SK-N-SH treated with all-trans-retinoic acid at 6 μM for 48 hours (cell line): Measurements from ENCODE around the gene TMC5.

Experiments
- ATAC-seq: fragments of 200-7000 bp; cut with Tn5 transposase; 3 replicates; pipeline ENCODE4 v1.9.1; 2020; ENCODE audit warnings: mild to moderate bottlenecking, moderate library complexity
- ARNTL ChIP-seq: fragments of 450-650 bp; formaldehyde crosslinking; IDR thresholded peaks from 2 replicates; pipeline ENCODE4 v1.5.0; 2020; ENCODE audit warnings: low read depth, mild to moderate bottlenecking, moderate library complexity, borderline replicate concordance
- BACH2 ChIP-seq: fragments of 250-450 bp; sonication (Bioruptor Pico); IDR thresholded peaks from 2 replicates; pipeline ENCODE4 v1.9.0; 2021; ENCODE audit warnings: mild to moderate bottlenecking, borderline replicate concordance
- CSDC2 ChIP-seq: fragments of 250-450 bp; sonication (Bioruptor Pico); IDR thresholded peaks from 2 replicates; pipeline ENCODE4 v1.5.0; 2020; ENCODE audit warnings: mild to moderate bottlenecking, moderate library complexity
- ESRRG ChIP-seq: fragments of 250-450 bp; sonication (Bioruptor Pico); IDR thresholded peaks from 2 replicates; pipeline ENCODE4 v1.6.1; 2021; ENCODE audit warnings: mild to moderate bottlenecking
- GLIS3 ChIP-seq: fragments of 250-450 bp; sonication (Bioruptor Pico); IDR thresholded peaks from 2 replicates; pipeline ENCODE4 v1.5.0; 2020; ENCODE audit warnings: mild to moderate bottlenecking, moderate library complexity
- ISL1 ChIP-seq: fragments of 250-450 bp; sonication (Bioruptor Pico); IDR thresholded peaks from 2 replicates; pipeline ENCODE4 v2.1.2; 2022; ENCODE audit warnings: mild to moderate bottlenecking, moderate library complexity
- OSR1 ChIP-seq: fragments of 250-450 bp; sonication (Bioruptor Pico); IDR thresholded peaks from 2 replicates; pipeline ENCODE4 v1.8.0; 2022; ENCODE audit warnings: moderate library complexity, mild to moderate bottlenecking, inconsistent platforms
- PPARA ChIP-seq: fragments of 250-450 bp; sonication (Bioruptor Pico); IDR thresholded peaks from 2 replicates; pipeline ENCODE4 v1.5.0; 2020; ENCODE audit warnings: mild to moderate bottlenecking, borderline replicate concordance
- RARB ChIP-seq: fragments of 250-450 bp; sonication (Bioruptor Pico); IDR thresholded peaks from 2 replicates; pipeline ENCODE4 v1.8.0; 2021; ENCODE audit warnings: mild to moderate bottlenecking, moderate library complexity
- SNAI2 ChIP-seq: fragments of 250-450 bp; sonication (Bioruptor Pico); IDR thresholded peaks from 2 replicates; pipeline ENCODE4 v1.5.0; 2020; ENCODE audit warnings: mild to moderate bottlenecking, moderate library complexity
- TOX ChIP-seq: fragments of 250-450 bp; sonication (Bioruptor Pico); IDR thresholded peaks from 2 replicates; pipeline ENCODE4 v1.8.0; 2021; ENCODE audit warnings: mild to moderate bottlenecking, moderate library complexity, borderline replicate concordance
- ZC3H10 ChIP-seq: fragments of 250-450 bp; sonication (Bioruptor Pico); IDR thresholded peaks from 2 replicates; pipeline ENCODE4 v1.5.1; 2021; ENCODE audit warnings: mild to moderate bottlenecking, moderate library complexity
- ZFP3 ChIP-seq: fragments of 250-450 bp; sonication (Bioruptor Pico); IDR thresholded peaks from 2 replicates; pipeline ENCODE4 v1.5.0; 2020; ENCODE audit warnings: mild to moderate bottlenecking, moderate library complexity
- ZFP30 ChIP-seq: fragments of 450-650 bp; formaldehyde crosslinking; IDR thresholded peaks from 2 replicates; pipeline ENCODE4 v1.5.0; 2022; ENCODE audit warnings: mild to moderate bottlenecking, moderate library complexity
- ZNF565 ChIP-seq: fragments of 450-650 bp; formaldehyde crosslinking; conservative IDR thresholded peaks from 2 replicates; pipeline ENCODE4 v1.5.0; 2020; ENCODE audit warnings: low read depth, mild to moderate bottlenecking, moderate library complexity
- ZNF70 ChIP-seq: fragments of 450-650 bp; formaldehyde crosslinking; IDR thresholded peaks from 2 replicates; pipeline ENCODE4 v1.5.0; 2020; ENCODE audit warnings: mild to moderate bottlenecking, moderate library complexity
- ZNF8 ChIP-seq: fragments of 450-650 bp; formaldehyde crosslinking; IDR thresholded peaks from 2 replicates; pipeline ENCODE4 v1.5.0; 2020; ENCODE audit warnings: mild to moderate bottlenecking, moderate library complexity
- TF ChIP-seq, protein P1 (sequence below): fragments of 250-450 bp; sonication (Bioruptor Pico); IDR thresholded peaks from 2 replicates; pipeline ENCODE4 v1.5.1; 2020; ENCODE audit warnings: low read depth, mild to moderate bottlenecking, moderate library complexity
- TF ChIP-seq, protein P2 (sequence below): fragments of 250-450 bp; sonication (Bioruptor Pico); IDR thresholded peaks from 2 replicates; pipeline ENCODE4 v1.5.1; 2021; ENCODE audit warnings: mild to moderate bottlenecking, moderate library complexity
- TF ChIP-seq, protein P3 (sequence below): fragments of 250-450 bp; sonication (Bioruptor Pico); IDR thresholded peaks from 2 replicates; pipeline ENCODE4 v1.8.0; 2021; ENCODE audit warnings: low read depth, mild to moderate bottlenecking, moderate library complexity, borderline replicate concordance
- TF ChIP-seq, protein P4 (sequence below): fragments of 250-450 bp; sonication (Bioruptor Pico); IDR thresholded peaks from 2 replicates; pipeline ENCODE4 v1.8.0; 2020; ENCODE audit warnings: mild to moderate bottlenecking, moderate library complexity, borderline replicate concordance

TMC5 gene

DNA sequence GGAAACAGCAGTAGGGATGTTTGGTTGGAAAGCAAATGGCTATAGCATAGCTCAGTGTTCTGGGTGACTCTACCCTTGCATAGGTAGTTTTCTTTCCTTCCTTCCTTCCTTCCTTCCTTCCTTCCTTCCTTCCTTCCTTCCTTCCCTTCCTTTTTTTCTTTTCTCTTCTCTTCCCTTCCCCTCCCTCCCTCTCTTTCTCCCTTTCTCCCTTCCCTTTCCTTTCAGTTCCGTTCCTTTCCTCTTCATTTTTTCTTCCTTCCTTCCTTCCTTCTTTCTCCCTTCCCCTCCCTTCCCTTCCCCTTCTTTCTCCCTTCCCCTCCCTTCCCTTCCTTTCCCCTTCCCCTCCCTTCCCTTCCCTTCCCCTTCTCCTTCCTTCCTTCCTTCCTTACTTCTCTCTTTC lies 72.9 kb downstream of the TMC5 start:
- TF ChIP-seq ESRRG (CRISPR knock-in tag) = no peak
- TF ChIP-seq ZNF565 = no peak
- TF ChIP-seq ZFP30 (CRISPR knock-in tag) = no peak
- TF ChIP-seq, protein P1, sequence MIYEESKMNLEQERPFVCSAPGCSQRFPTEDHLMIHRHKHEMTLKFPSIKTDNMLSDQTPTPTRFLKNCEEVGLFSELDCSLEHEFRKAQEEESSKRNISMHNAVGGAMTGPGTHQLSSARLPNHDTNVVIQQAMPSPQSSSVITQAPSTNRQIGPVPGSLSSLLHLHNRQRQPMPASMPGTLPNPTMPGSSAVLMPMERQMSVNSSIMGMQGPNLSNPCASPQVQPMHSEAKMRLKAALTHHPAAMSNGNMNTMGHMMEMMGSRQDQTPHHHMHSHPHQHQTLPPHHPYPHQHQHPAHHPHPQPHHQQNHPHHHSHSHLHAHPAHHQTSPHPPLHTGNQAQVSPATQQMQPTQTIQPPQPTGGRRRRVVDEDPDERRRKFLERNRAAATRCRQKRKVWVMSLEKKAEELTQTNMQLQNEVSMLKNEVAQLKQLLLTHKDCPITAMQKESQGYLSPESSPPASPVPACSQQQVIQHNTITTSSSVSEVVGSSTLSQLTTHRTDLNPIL (CRISPR knock-in tag) = no peak
- no peak for TF ChIP-seq TOX
- no peak for TF ChIP-seq ZC3H10 (CRISPR knock-in tag)
- TF ChIP-seq, protein P2, sequence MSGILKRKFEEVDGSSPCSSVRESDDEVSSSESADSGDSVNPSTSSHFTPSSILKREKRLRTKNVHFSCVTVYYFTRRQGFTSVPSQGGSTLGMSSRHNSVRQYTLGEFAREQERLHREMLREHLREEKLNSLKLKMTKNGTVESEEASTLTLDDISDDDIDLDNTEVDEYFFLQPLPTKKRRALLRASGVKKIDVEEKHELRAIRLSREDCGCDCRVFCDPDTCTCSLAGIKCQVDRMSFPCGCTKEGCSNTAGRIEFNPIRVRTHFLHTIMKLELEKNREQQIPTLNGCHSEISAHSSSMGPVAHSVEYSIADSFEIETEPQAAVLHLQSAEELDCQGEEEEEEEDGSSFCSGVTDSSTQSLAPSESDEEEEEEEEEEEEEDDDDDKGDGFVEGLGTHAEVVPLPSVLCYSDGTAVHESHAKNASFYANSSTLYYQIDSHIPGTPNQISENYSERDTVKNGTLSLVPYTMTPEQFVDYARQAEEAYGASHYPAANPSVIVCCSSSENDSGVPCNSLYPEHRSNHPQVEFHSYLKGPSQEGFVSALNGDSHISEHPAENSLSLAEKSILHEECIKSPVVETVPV (CRISPR knock-in tag) = no peak
- no peak for ATAC-seq

DNA sequence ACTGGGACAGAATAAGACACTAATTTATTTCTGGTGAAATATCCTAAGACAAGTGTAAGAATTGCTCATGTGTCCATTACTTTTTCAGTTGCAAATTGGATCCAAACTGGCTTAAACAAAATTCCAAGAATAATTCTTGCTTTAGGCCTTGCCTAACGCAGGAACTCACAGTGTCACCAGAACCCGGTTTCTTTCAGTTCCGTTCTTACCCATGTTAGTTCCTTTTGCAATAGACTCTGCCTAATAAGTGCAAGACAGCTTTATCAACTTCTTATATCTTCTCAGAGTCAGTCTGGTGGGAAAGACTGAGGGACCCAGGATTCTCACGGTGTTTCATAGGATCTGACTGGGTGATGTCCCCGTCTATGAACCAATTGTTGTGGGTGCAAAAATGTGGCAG lies 79.5 kb downstream of the TMC5 start:
- ATAC-seq = no peak
- TF ChIP-seq ZFP3 = no peak
- TF ChIP-seq, protein P3, sequence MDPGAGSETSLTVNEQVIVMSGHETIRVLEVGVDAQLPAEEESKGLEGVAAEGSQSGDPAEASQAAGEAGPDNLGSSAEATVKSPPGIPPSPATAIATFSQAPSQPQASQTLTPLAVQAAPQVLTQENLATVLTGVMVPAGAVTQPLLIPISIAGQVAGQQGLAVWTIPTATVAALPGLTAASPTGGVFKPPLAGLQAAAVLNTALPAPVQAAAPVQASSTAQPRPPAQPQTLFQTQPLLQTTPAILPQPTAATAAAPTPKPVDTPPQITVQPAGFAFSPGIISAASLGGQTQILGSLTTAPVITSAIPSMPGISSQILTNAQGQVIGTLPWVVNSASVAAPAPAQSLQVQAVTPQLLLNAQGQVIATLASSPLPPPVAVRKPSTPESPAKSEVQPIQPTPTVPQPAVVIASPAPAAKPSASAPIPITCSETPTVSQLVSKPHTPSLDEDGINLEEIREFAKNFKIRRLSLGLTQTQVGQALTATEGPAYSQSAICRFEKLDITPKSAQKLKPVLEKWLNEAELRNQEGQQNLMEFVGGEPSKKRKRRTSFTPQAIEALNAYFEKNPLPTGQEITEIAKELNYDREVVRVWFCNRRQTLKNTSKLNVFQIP = no peak
- TF ChIP-seq OSR1 (CRISPR knock-in tag) = no peak
- no peak for TF ChIP-seq ZNF70 (CRISPR knock-in tag)
- TF ChIP-seq RARB (CRISPR knock-in tag) = no peak
- TF ChIP-seq SNAI2 = no peak
- no peak for TF ChIP-seq BACH2
- no peak for TF ChIP-seq GLIS3 (CRISPR knock-in tag)
- no peak for TF ChIP-seq PPARA (CRISPR knock-in tag)
- TF ChIP-seq ARNTL (CRISPR knock-in tag) = no peak

DNA sequence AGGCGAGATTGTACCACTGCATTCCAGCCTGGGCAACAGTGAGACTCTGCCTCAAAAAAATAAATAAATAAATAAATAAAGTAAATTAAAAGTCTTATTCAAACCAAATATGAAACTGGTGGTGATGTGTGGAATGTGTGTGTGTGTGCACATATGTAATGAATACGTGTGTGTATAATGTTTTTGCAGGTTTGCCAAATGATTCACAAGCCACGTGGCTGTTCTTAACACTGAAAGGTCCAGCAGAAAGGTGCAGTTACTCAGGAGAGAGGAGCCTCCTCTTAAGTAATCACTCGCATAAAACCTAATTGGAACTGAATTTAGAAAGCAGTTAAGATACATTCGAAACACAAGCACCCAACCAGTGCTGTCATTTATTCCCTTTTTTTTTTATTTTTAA lies 81.3 kb downstream of the TMC5 start:
- ATAC-seq = no peak
- TF ChIP-seq, protein P4, sequence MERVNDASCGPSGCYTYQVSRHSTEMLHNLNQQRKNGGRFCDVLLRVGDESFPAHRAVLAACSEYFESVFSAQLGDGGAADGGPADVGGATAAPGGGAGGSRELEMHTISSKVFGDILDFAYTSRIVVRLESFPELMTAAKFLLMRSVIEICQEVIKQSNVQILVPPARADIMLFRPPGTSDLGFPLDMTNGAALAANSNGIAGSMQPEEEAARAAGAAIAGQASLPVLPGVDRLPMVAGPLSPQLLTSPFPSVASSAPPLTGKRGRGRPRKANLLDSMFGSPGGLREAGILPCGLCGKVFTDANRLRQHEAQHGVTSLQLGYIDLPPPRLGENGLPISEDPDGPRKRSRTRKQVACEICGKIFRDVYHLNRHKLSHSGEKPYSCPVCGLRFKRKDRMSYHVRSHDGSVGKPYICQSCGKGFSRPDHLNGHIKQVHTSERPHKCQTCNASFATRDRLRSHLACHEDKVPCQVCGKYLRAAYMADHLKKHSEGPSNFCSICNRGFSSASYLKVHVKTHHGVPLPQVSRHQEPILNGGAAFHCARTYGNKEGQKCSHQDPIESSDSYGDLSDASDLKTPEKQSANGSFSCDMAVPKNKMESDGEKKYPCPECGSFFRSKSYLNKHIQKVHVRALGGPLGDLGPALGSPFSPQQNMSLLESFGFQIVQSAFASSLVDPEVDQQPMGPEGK (CRISPR knock-in tag) = no peak
- TF ChIP-seq, protein P3 = no peak
- TF ChIP-seq, protein P1 (CRISPR knock-in tag) = no peak
- TF ChIP-seq ISL1 (CRISPR knock-in tag) (no peak), ZNF70 (CRISPR knock-in tag) (no peak), ZC3H10 (CRISPR knock-in tag) (no peak), ZNF8 (CRISPR knock-in tag) (no peak)

DNA sequence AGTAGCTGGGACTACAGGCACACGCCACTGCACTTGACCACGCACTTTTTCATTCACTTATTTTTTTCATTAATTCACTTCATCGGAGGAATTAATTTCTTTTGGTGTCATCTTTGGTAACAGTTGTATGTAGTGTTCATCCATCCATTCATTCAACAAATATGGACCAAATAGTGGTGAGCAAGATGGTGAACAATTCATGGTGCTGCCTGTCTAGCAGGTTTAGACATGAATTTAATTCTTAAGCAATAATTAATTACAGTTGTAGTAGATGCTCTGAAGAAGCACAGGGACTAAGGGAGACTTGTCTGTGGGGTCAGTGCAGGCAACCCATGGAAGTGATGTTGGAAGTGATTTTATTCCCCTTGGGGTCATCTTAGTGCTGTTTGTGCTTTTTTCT lies 81.8 kb downstream of the TMC5 start:
- ATAC-seq = no peak
- TF ChIP-seq CSDC2 (CRISPR knock-in tag) (no peak), PPARA (CRISPR knock-in tag) (no peak), ZC3H10 (CRISPR knock-in tag) (no peak), ESRRG (CRISPR knock-in tag) (no peak), RARB (CRISPR knock-in tag) (no peak), ZFP3 (no peak)
- TF ChIP-seq, protein P2 (CRISPR knock-in tag) = no peak
